Colonic mucosa (tissue), 4 donors: ENCODE data around the gene LIN7A. TPM values are rescaled to one million over a fixed set of nuclear protein-coding genes. Genes with fewer than 3 reads are reported as not detected.

Source experiments
- DNase-seq: peaks from one replicate; pipeline ENCODE4 v3.0.0-alpha.2; 2020
- H3K27ac ChIP-seq: fragments of 200-600 bp; one replicate; pipeline ENCODE4 v1.8.0; 2021
- H3K27me3 ChIP-seq: fragments of 200-600 bp; one replicate; pipeline ENCODE4 v1.8.0; 2021
- H3K36me3 ChIP-seq: fragments of 200-600 bp; one replicate; pipeline ENCODE4 v1.8.0; 2021
- H3K4me1 ChIP-seq: fragments of 200-600 bp; one replicate; pipeline ENCODE4 v1.8.0; 2021; ENCODE audit warnings: mild to moderate bottlenecking
- H3K4me3 ChIP-seq: fragments of 200-600 bp; one replicate; pipeline ENCODE4 v1.8.0; 2021
- H3K9ac ChIP-seq, 2 donors: one replicate each; pipeline ENCODE4 v1.7.0; 2013; ENCODE audit warnings: control low read depth in 2 of 2, low read depth in 2 of 2, low read length in 2 of 2
- H3K9me3 ChIP-seq: fragments of 200-600 bp; one replicate; pipeline ENCODE4 v1.8.0; 2021
- intact Hi-C: fragments of 100-400 bp; cut with DNase I; formaldehyde crosslinking; loops from one replicate; pipeline ENCODE4 v1.14.1; 2022
- microRNA-seq: library from miRNA; unstranded; fragments of <30 nt; microRNA quantifications from one replicate; pipeline ENCODE4, GENCODE V29; 2019
- total RNA-seq, 2 donors: library from RNA; stranded (reverse); fragmentation: NEBNext Ultra II Directional in 1 of 2; extraction: Animal tissue kit (Norgen Biotek cat#: 25700) in 1 of 2; gene quantifications; one replicate each; pipeline ENCODE4 v1.2.1, GENCODE V29; 2021
- TF ChIP-seq, protein P1 (sequence below): fragments of 200-600 bp; IDR thresholded peaks from one replicate; pipeline ENCODE4 v1.8.0; 2022; ENCODE audit warnings: antibody characterized with exemption, mild to moderate bottlenecking
- donor health status: healthy.
- donor health status: DM: no; HTN: no; CAD: no.
- donor health status: DM: no; HTN: no; CAD: no.

LIN7A gene
- total RNA-seq, 2 donors from 2014 or later = 0.17 to 1.8 TPM

DNA sequence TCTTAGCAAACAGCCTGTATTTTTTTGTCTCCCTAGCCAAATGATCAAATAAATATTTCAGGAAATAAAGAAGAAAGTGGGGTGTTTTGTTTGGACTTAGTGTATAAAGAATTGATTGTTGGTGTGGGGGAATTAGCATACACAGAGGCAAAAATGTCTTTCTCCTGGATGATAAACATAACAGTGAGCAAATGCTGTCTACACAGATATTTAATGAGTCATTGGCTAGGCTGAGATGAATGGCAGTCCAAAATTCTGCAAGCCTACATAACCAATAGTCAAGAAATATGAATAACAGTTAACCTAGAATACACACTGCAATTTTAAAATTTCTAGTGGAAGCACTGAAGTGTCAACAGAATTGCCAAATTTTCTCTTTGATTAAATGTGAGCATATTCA lies 185.3 kb downstream of the LIN7A start:
- no peak for DNase-seq
- no peak overlapping the region for H3K4me3 ChIP-seq
- no peaks in the 10 kb centered on the region for H3K36me3 ChIP-seq
- no peaks in the 10 kb centered on the region for H3K9me3 ChIP-seq
- no peak overlapping the region for H3K9ac ChIP-seq
- H3K27ac ChIP-seq = no peak overlapping the region
- no peaks in the 10 kb centered on the region for H3K27me3 ChIP-seq
- no peaks in the 10 kb centered on the region for H3K4me1 ChIP-seq
- intact Hi-C loops = no loop called here
- TF ChIP-seq, protein P1, sequence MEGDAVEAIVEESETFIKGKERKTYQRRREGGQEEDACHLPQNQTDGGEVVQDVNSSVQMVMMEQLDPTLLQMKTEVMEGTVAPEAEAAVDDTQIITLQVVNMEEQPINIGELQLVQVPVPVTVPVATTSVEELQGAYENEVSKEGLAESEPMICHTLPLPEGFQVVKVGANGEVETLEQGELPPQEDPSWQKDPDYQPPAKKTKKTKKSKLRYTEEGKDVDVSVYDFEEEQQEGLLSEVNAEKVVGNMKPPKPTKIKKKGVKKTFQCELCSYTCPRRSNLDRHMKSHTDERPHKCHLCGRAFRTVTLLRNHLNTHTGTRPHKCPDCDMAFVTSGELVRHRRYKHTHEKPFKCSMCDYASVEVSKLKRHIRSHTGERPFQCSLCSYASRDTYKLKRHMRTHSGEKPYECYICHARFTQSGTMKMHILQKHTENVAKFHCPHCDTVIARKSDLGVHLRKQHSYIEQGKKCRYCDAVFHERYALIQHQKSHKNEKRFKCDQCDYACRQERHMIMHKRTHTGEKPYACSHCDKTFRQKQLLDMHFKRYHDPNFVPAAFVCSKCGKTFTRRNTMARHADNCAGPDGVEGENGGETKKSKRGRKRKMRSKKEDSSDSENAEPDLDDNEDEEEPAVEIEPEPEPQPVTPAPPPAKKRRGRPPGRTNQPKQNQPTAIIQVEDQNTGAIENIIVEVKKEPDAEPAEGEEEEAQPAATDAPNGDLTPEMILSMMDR = no peak

DNA sequence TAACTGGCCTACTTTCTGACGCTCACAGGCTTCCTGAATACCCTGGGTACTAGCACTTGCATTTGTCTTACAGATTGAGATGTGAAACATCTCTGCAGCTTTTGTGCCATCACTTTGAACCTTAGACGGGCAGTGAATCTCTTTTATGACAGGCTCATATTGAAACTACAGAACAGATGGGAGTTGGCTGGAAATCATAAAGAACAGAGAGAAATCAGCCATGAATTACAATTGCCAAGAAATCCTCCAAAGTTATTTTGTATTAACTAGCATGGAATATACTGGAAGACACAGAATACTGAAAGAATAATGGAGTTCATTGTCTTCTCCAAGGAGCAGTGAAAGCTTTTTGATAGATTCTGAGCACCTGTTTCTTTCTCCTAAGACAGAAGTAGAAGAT lies 188.3 kb downstream of the LIN7A start:
- no peaks in the 10 kb centered on the region for H3K9me3 ChIP-seq
- no peaks in the 10 kb centered on the region for H3K27me3 ChIP-seq
- H3K4me3 ChIP-seq = no peak overlapping the region
- no peak overlapping the region for H3K9ac ChIP-seq
- no peaks in the 10 kb centered on the region for H3K36me3 ChIP-seq
- no peak for DNase-seq
- TF ChIP-seq, protein P1 = no peak
- no peaks in the 10 kb centered on the region for H3K4me1 ChIP-seq
- intact Hi-C loops = no loop called here
- H3K27ac ChIP-seq = no peak overlapping the region

DNA sequence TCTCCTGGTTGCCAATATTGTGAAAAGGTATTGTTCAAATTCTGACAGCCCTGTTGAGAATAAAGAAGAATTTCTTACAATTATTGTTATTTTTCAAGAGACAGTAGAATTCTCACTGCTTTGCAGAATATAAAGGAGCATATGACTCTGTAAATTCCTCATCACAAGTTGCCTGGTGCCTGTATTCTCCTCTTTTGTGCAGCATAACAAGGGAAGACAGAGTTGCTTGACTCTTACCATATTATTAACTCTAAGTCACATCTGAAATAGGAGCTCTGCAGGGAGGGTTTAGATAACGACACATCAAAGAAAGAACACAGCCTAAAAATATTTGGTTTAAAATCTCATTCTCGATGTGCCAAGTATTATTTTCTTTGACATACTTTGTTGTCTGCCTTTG lies 189.9 kb downstream of the LIN7A start:
- TF ChIP-seq, protein P1 = no peak
- H3K4me3 ChIP-seq = no peak overlapping the region
- no peak overlapping the region for H3K9ac ChIP-seq
- intact Hi-C loops = no loop called here
- H3K36me3 ChIP-seq = no peaks in the 10 kb centered on the region
- no peaks in the 10 kb centered on the region for H3K27me3 ChIP-seq
- H3K9me3 ChIP-seq = no peaks in the 10 kb centered on the region
- no peak for DNase-seq
- no peaks in the 10 kb centered on the region for H3K4me1 ChIP-seq
- no peak overlapping the region for H3K27ac ChIP-seq

GRCh38 chr12:80745851-80746505 lies 191.8 kb downstream of the LIN7A start:
- intact Hi-C loops = no loop called here
- H3K27me3 ChIP-seq = no peaks in the 10 kb centered on the region
- H3K36me3 ChIP-seq = no peaks in the 10 kb centered on the region
- H3K9ac ChIP-seq = no peak overlapping the region
- H3K4me3 ChIP-seq = no peak overlapping the region
- no peak overlapping the region for H3K27ac ChIP-seq
- TF ChIP-seq, protein P1 = no peak
- DNase-seq = no peak
- no peaks in the 10 kb centered on the region for H3K4me1 ChIP-seq
- H3K9me3 ChIP-seq = no peaks in the 10 kb centered on the region

Small RNAs within 50 kb of the gene (microRNA-seq; reads per million reads assigned to microRNA genes)
- gene MIR617 (not detected), gene MIR618 (not detected)

Other genes starting within 250 kb of the LIN7A start
- not detected for gene MYF6, start 230.3 kb downstream of the LIN7A start, total RNA-seq
- not detected for gene MYF5, start 221.0 kb downstream of the LIN7A start, total RNA-seq
- 1 to 10 TPM in 1 of 2 donors, under 1 TPM in 1; 0.77 to 1.6 TPM for gene ACSS3, start 140.1 kb upstream of the LIN7A start, total RNA-seq